HG03565 (cell line): ENCODE results near the gene RDX.

Source experiments
- ATAC-seq: cut with Tn5 transposase; IDR thresholded peaks from one replicate; pipeline ENCODE4 v1.9.1; 2021; ENCODE audit warnings: mild to moderate bottlenecking, moderate library complexity; ENCODE audit not compliant: unreplicated experiment

Gene RDX

GRCh38 chr11:110141812-110142211 is 154.6 kb downstream of the RDX start:
- ATAC-seq = no peak

DNA sequence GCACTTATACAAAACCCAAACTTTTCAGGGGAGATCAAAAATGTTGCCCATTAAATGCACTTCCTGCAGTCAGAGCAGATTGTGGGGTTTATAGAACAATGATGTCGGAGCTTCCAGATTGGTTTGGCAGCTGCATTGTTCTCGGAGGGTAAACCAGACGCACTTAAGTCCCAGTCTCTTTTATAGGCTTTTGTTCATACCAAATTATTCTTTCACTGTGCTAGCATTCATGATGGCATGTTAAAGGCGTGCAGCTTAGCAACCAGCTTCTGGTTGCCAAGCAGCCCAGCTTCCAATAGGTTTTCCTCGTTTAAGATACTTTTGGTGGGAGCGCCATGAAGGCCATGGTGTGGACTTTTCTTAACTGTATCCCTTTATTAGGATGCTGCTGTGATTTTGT is 162.3 kb downstream of the RDX start:
- no peak for ATAC-seq

DNA sequence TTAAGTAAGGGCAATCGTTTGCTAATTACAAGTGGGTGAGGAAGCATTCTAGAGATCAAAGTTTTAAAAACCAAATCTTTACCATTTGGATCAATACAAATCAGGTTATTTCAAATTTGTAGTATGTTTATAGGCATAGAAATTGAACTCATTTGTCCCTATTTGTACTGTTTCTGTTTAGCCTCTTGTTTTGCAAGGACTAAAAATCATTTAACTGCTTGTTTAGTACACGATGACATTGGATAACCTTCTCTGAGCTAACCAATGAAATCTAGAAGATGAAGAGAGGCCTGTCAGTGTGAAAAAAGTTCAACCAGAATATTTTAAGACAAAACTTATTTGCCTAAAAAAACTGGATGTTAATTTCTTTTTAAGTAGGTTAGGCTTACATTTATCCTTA is 163.3 kb downstream of the RDX start:
- ATAC-seq = no peak

DNA sequence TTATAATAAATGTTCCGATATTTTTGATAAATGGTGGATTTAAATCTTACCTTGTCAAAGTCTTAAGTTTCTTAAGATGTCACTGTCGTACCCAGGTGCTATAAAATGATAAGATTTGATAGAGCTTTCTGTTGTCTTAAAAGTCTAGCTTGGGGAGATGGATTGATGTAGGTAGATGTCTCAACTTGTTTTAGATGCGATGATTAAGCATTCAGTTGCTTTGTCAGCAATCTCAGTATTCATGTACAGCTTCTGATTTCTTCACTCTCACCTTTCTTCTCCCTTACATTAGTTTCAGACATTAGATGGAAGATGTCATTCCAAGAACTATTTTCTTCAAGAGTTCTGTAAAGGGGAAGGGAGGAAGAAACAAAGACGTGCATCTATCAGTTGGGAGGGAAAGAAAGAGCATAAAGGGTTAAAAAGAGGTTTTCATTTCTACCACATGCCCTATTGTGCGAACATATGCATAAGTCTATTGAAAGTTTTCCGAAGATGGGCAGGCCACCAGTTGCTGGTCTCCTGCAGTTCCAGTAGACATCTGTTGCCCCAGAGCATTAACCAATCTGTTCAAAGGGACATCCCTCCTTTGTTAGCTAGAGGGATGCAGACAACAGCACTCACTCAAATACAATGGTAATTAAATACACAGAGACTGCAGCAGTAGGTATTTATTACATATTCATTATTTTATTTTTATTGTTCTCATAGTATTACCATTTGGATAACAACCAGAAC is 164.9 kb downstream of the RDX start:
- ATAC-seq = no peak

GRCh38 chr11:110130642-110131238 is 165.7 kb downstream of the RDX start:
- ATAC-seq = no peak

- ATAC-seq = no peak
Observed at GRCh38 chr11:110128161-110128560, 168.3 kb downstream of the RDX start.

DNA sequence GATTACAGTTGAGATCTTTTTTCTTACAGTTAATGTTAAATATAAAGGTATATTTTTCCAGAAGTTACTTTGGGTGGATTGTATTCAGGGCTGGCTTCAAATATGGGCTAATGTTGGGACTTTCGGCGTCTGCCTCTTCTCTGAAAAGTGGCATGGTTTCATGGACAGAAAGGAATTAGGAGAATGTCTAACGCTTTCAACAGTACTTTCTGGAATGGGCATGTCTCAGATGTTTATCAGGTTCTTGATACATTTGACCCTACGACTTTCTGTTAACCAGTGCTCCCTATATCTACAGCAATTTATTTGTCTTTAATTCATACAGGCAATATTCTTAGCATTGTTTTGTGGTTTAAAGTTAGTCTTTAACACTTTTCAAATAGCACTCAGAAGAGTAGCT is 169.5 kb downstream of the RDX start:
- ATAC-seq = no peak

GRCh38 chr11:110125632-110126031 is 170.8 kb downstream of the RDX start:
- ATAC-seq = no peak
